Fibroblast of the aortic adventitia (primary cell): Measurements from ENCODE around the gene IL12RB2. TPM values are rescaled to one million over a fixed set of nuclear protein-coding genes. Genes with fewer than 3 reads are reported as not detected.
"Not testable (repeated sequence)": the region's sequence is repeated elsewhere in the genome, so short reads cannot be mapped to it uniquely, and the experiment has no call there.

Source experiments
- DNase-seq: peaks from one replicate; pipeline ENCODE4 v3.0.0-alpha.2; 2010; ENCODE audit warnings: low read depth
- H3K4me3 ChIP-seq: 2 replicates; pipeline ENCODE4 v1.5.1; 2011; ENCODE audit warnings: low read depth, mild to moderate bottlenecking, control low read depth, low read length, moderate library complexity
- CTCF ChIP-seq: IDR thresholded peaks from 2 replicates; pipeline ENCODE4 v1.5.1; 2011; ENCODE audit warnings: mild to moderate bottlenecking, low read length, control low read depth, inconsistent platforms; ENCODE audit not compliant: insufficient read depth
- total RNA-seq: library from RNA; depleted of rRNA; stranded (reverse); fragments of >200 nt; gene quantifications from 2 replicates; pipeline ENCODE4 v1.2.3, GENCODE V29; 2012; ENCODE audit warnings: low replicate concordance

Gene IL12RB2
- total RNA-seq, 1 donor, result not detected

- no peak overlapping the region for H3K4me3 ChIP-seq
- DNase-seq, result no peak
- TF ChIP-seq CTCF, result no peak
Measured at GRCh38 chr1:67414574-67414973, 106.9 kb downstream of the IL12RB2 start.

- DNase-seq, result no peak
- TF ChIP-seq CTCF, result no peak
- no peak overlapping the region for H3K4me3 ChIP-seq
Measured at GRCh38 chr1:67415041-67415440, 107.4 kb downstream of the IL12RB2 start.

- H3K4me3 ChIP-seq, DNase-seq: not testable (repeated sequence)
Measured at GRCh38 chr1:67417733-67418132, 110.1 kb downstream of the IL12RB2 start.

GRCh38 chr1:67418839-67419586 is 111.3 kb downstream of the IL12RB2 start:
- no peak for TF ChIP-seq CTCF
- DNase-seq, result no peak
- H3K4me3 ChIP-seq, result no peak overlapping the region

- no peak overlapping the region for H3K4me3 ChIP-seq
- no peak for TF ChIP-seq CTCF
- DNase-seq, result no peak
Measured at GRCh38 chr1:67420835-67421492, 113.3 kb downstream of the IL12RB2 start.

GRCh38 chr1:67427465-67427864 is 119.8 kb downstream of the IL12RB2 start:
- TF ChIP-seq CTCF, result no peak
- H3K4me3 ChIP-seq, result peak overlapping the region; percentile 94
- DNase-seq, result no peak

GRCh38 chr1:67427947-67428346 is 120.3 kb downstream of the IL12RB2 start:
- no peak for TF ChIP-seq CTCF
- no peak for DNase-seq
- H3K4me3 ChIP-seq, result peak overlapping the region; percentile 94
